SK-N-SH (cell line): ENCODE measurements around the gene CEP120.
"Not testable (repeated sequence)": the region's sequence is repeated elsewhere in the genome, so short reads cannot be mapped to it uniquely, and the experiment has no call there.

Experiments
- EP300 ChIP-seq, 2 experiments: IDR thresholded peaks; 2 replicates each; pipeline versions ENCODE4 v1.4.0 to v1.6.1; 2012; ENCODE audit warnings: borderline replicate concordance in 1 of 2, low read depth in 1 of 2, low read length in 1 of 2
- EZH2phosphoT487 ChIP-seq: fragments of 200-600 bp; sonication (generic); IDR thresholded peaks from 2 replicates; pipeline ENCODE4 v1.6.1; 2017; ENCODE audit warnings: low read depth, mixed run types, mild to moderate bottlenecking, antibody characterized with exemption, moderate library complexity, borderline replicate concordance
- GABPA ChIP-seq: IDR thresholded peaks from 2 replicates; pipeline ENCODE4 v1.4.0; 2012; ENCODE audit warnings: low read depth, mild to moderate bottlenecking
- TF ChIP-seq, protein P1 (sequence below): IDR thresholded peaks from 2 replicates; pipeline ENCODE4 v1.6.1; 2012; ENCODE audit warnings: mild to moderate bottlenecking, low read depth, low read length, moderate library complexity
- TF ChIP-seq, protein P2 (sequence below): fragments of 200-600 bp; sonication (generic); IDR thresholded peaks from 2 replicates; pipeline ENCODE4 v1.6.1; 2017; ENCODE audit warnings: antibody characterized with exemption, mild to moderate bottlenecking, moderate library complexity

DNA sequence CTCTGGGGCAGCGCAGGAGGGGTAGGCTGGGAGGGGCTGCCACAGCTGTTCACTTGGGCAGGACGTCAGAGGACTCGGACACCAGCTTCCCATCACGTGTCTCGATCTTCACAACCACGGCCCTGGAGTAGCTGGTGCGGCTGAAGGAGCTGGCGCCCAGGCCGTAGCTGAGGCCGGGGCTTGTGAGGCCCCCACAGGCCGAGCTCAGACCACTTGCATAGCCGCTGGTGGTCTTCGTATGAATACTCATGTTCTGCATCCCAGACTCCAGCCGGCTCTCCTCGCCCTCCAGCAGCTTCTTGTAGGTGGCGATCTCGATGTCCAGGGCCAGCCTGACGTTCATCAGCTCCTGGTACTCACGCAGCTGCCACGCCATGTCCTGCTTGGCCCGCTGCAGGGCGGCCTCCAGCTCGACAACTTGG is 22.3 kb downstream of the CEP120 start:
- not testable (repeated sequence) for TF ChIP-seq EP300 (IDR thresholded peaks at IDR 0.05; ENCODE audit: borderline replicate concordance in 1 of 2, low read depth in 1 of 2, low read length in 1 of 2); GABPA; EZH2phosphoT487
- TF ChIP-seq, protein P1, sequence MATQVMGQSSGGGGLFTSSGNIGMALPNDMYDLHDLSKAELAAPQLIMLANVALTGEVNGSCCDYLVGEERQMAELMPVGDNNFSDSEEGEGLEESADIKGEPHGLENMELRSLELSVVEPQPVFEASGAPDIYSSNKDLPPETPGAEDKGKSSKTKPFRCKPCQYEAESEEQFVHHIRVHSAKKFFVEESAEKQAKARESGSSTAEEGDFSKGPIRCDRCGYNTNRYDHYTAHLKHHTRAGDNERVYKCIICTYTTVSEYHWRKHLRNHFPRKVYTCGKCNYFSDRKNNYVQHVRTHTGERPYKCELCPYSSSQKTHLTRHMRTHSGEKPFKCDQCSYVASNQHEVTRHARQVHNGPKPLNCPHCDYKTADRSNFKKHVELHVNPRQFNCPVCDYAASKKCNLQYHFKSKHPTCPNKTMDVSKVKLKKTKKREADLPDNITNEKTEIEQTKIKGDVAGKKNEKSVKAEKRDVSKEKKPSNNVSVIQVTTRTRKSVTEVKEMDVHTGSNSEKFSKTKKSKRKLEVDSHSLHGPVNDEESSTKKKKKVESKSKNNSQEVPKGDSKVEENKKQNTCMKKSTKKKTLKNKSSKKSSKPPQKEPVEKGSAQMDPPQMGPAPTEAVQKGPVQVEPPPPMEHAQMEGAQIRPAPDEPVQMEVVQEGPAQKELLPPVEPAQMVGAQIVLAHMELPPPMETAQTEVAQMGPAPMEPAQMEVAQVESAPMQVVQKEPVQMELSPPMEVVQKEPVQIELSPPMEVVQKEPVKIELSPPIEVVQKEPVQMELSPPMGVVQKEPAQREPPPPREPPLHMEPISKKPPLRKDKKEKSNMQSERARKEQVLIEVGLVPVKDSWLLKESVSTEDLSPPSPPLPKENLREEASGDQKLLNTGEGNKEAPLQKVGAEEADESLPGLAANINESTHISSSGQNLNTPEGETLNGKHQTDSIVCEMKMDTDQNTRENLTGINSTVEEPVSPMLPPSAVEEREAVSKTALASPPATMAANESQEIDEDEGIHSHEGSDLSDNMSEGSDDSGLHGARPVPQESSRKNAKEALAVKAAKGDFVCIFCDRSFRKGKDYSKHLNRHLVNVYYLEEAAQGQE: not testable (repeated sequence)
- TF ChIP-seq, protein P2, sequence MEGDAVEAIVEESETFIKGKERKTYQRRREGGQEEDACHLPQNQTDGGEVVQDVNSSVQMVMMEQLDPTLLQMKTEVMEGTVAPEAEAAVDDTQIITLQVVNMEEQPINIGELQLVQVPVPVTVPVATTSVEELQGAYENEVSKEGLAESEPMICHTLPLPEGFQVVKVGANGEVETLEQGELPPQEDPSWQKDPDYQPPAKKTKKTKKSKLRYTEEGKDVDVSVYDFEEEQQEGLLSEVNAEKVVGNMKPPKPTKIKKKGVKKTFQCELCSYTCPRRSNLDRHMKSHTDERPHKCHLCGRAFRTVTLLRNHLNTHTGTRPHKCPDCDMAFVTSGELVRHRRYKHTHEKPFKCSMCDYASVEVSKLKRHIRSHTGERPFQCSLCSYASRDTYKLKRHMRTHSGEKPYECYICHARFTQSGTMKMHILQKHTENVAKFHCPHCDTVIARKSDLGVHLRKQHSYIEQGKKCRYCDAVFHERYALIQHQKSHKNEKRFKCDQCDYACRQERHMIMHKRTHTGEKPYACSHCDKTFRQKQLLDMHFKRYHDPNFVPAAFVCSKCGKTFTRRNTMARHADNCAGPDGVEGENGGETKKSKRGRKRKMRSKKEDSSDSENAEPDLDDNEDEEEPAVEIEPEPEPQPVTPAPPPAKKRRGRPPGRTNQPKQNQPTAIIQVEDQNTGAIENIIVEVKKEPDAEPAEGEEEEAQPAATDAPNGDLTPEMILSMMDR: not testable (repeated sequence)
